Common myeloid progenitor, CD34-positive (primary cell): ENCODE results near the gene EDEM3.

Source experiments
- CTCF ChIA-PET: fragments of 350-600 bp; sonication (Branson Sonifier 250); formaldehyde crosslinking; loops from one replicate; lab custom pipeline; 2021; ENCODE audit warnings: antibody characterized with exemption; lab: Charles Lee
- POLR2A ChIA-PET: fragments of 350-600 bp; sonication (Branson Sonifier 250); formaldehyde crosslinking; loops from one replicate; lab custom pipeline; 2021; ENCODE audit warnings: antibody characterized with exemption; lab: Charles Lee
- DNase-seq, 3 donors: peaks; one replicate each; pipeline versions ENCODE4 v3.0.0 to v3.0.0-alpha.2; 2013
- H3K27ac ChIP-seq, 2 experiments: 1 replicate in 1 of 2; 2 replicates in 1 of 2; pipeline ENCODE4 v1.7.0; 2013; ENCODE audit warnings: inconsistent platforms in 2 of 2, low read length in 2 of 2, mild to moderate bottlenecking in 2 of 2, low read depth in 1 of 2, moderate library complexity in 1 of 2; ENCODE audit not compliant: severe bottlenecking in 2 of 2, insufficient read depth in 1 of 2, poor library complexity in 1 of 2
- H3K27me3 ChIP-seq, 5 experiments: replicated peaks in 2 of 5; 1 replicate in 3 of 5; 2 replicates in 2 of 5; pipeline versions ENCODE4 v1.6.1 to v1.7.0; 2013; ENCODE audit warnings: low read length in 4 of 5, mild to moderate bottlenecking in 2 of 5, moderate library complexity in 2 of 5, inconsistent platforms in 1 of 5; ENCODE audit not compliant: insufficient read depth in 5 of 5, control insufficient read depth in 4 of 5
- H3K36me3 ChIP-seq, 4 experiments: 1 replicate in 2 of 4; 2 replicates in 2 of 4; pipeline versions ENCODE4 v1.6.1 to v1.7.0; 2013; ENCODE audit warnings: low read length in 3 of 4, control low read depth in 1 of 4, mild to moderate bottlenecking in 1 of 4; ENCODE audit not compliant: control insufficient read depth in 4 of 4, insufficient read depth in 4 of 4
- H3K4me1 ChIP-seq, 4 experiments: 1 replicate in 3 of 4; 2 replicates in 1 of 4; pipeline versions ENCODE4 v1.6.1 to v1.7.1; 2013; ENCODE audit warnings: low read length in 3 of 4, mild to moderate bottlenecking in 3 of 4, control low read depth in 1 of 4, inconsistent platforms in 1 of 4, moderate library complexity in 1 of 4; ENCODE audit not compliant: control insufficient read depth in 4 of 4, insufficient read depth in 4 of 4; ENCODE audit errors: control extremely low read depth in 1 of 4
- H3K4me3 ChIP-seq, 7 experiments: 1 replicate in 4 of 7; 2 replicates in 3 of 7; pipeline versions ENCODE4 v1.5.1 to v1.7.0; 2013; ENCODE audit warnings: mild to moderate bottlenecking in 7 of 7, low read length in 6 of 7, moderate library complexity in 6 of 7, inconsistent platforms in 2 of 7, low read depth in 2 of 7, control low read depth in 1 of 7; ENCODE audit not compliant: insufficient read depth in 4 of 7, control insufficient read depth in 1 of 7; ENCODE audit errors: extremely low read depth in 1 of 7
- H3K9me3 ChIP-seq, 5 experiments: 1 replicate in 4 of 5; 2 replicates in 1 of 5; pipeline versions ENCODE4 v1.6.1 to v1.7.1; 2013; ENCODE audit warnings: low read length in 4 of 5, mild to moderate bottlenecking in 2 of 5, inconsistent platforms in 1 of 5, low read depth in 1 of 5, moderate library complexity in 1 of 5; ENCODE audit not compliant: control insufficient read depth in 4 of 5, insufficient read depth in 2 of 5; ENCODE audit errors: control extremely low read depth in 1 of 5
- WGBS: methylation state at CpG from one replicate; pipeline ENCODE4 v1.1.5; 2013; ENCODE audit not compliant: insufficient coverage; 5-methylcytosine and 5-hydroxymethylcytosine counted together

EDEM3 gene

DNA sequence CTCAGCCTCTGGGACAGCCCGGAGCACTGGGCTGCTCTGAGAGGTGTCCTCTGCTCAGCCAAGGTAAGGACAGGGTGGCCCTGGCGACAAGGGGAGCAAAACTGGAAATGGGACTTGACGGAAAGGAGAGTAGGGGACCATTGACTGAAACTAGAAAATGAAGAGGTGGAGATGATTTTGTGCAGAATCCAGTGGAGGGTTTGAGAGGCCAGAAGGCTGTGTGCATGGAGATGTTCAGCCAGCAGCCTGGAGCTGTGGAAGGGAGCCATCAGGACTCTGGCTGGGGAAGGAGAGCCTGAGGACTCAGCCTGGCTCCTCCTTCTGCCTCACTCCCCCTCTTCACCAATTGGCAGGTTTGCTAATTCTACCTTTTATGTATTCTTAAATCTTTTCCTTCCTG, 114.2 kb downstream of the EDEM3 start:
- no peaks in the 10 kb centered on the region for H3K36me3 ChIP-seq
- POLR2A ChIA-PET: no interaction called here
- WGBS: 94% methylated on average over 3 of the region's 3 CpGs
- no peak for DNase-seq
- peaks cover 0 to 10% (median 3%) of the 10 kb centered on the region in 4 experiments for H3K4me1 ChIP-seq
- CTCF ChIA-PET: no interaction called here
- peaks cover 0 to 3% (median 0%) of the 10 kb centered on the region in 5 experiments for H3K9me3 ChIP-seq
- H3K4me3 ChIP-seq: no peak overlapping the region
- H3K27me3 ChIP-seq: no peaks in the 10 kb centered on the region
- no peak overlapping the region for H3K27ac ChIP-seq
